ENCODE measurements around the gene ASF1A. TPM values are rescaled to one million over a fixed set of nuclear protein-coding genes. Genes with fewer than 3 reads are reported as not detected.

ASF1A gene
- total RNA-seq, 1 experiment from 2014 or later = 30.4 TPM

- DNase-seq (ENCODE audit: unreplicated experiment) = no peak
- no peaks in the 10 kb centered on the region for H3K9me3 Mint-ChIP-seq (ENCODE audit: unreplicated experiment)
- H3K27ac Mint-ChIP-seq (ENCODE audit: low read depth, unreplicated experiment) = no peak overlapping the region
- BruUV-seq (replicated peaks) = no TSS peak
- H3K4me3 Mint-ChIP-seq (ENCODE audit: unreplicated experiment) = no peak overlapping the region
- no peaks in the 10 kb centered on the region for H3K27me3 Mint-ChIP-seq (ENCODE audit: insufficient read depth, unreplicated experiment)
- TF ChIP-seq, protein P1, sequence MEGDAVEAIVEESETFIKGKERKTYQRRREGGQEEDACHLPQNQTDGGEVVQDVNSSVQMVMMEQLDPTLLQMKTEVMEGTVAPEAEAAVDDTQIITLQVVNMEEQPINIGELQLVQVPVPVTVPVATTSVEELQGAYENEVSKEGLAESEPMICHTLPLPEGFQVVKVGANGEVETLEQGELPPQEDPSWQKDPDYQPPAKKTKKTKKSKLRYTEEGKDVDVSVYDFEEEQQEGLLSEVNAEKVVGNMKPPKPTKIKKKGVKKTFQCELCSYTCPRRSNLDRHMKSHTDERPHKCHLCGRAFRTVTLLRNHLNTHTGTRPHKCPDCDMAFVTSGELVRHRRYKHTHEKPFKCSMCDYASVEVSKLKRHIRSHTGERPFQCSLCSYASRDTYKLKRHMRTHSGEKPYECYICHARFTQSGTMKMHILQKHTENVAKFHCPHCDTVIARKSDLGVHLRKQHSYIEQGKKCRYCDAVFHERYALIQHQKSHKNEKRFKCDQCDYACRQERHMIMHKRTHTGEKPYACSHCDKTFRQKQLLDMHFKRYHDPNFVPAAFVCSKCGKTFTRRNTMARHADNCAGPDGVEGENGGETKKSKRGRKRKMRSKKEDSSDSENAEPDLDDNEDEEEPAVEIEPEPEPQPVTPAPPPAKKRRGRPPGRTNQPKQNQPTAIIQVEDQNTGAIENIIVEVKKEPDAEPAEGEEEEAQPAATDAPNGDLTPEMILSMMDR (IDR thresholded peaks at IDR 0.05; ENCODE audit: unreplicated experiment) = no peak
- peaks cover 63% of the 10 kb centered on the region for H3K36me3 Mint-ChIP-seq (ENCODE audit: insufficient read depth, unreplicated experiment)
- intact Hi-C loops (cut with micrococcal nuclease) = no loop called here
- POLR2A ChIA-PET = interaction anchor here (1.4 kb wide), 1 partner anchor 11 kb away, joined by 4 read pairs; no protein-coding TSS in a partner anchor
- CTCF ChIA-PET = no interaction called here
- H3K4me1 Mint-ChIP-seq (ENCODE audit: insufficient read depth, unreplicated experiment) = peaks cover 13% of the 10 kb centered on the region
Observed at GRCh38 chr6:118905851-118906250, 11.9 kb downstream of the ASF1A start.

- ChIA-PET POLR2A (interaction anchor here (1.0 to 2.2 kb wide), 3 partner anchors 11 to 27 kb away, joined by 3 to 7 read pairs (median 6); partner anchors contain the start of gene MCM9), CTCF (interaction anchor here (0.7 kb wide), 1 partner anchor 12 kb away, joined by 4 read pairs; no protein-coding TSS in a partner anchor)
- BruUV-seq (replicated peaks) = no TSS peak
- Mint-ChIP-seq H3K27ac (ENCODE audit: low read depth, unreplicated experiment) (no peak overlapping the region), H3K36me3 (ENCODE audit: insufficient read depth, unreplicated experiment) (peaks cover 78% of the 10 kb centered on the region), H3K4me1 (ENCODE audit: insufficient read depth, unreplicated experiment) (peaks cover 8% of the 10 kb centered on the region), H3K9me3 (ENCODE audit: unreplicated experiment) (no peaks in the 10 kb centered on the region), H3K4me3 (ENCODE audit: unreplicated experiment) (no peak overlapping the region), H3K27me3 (ENCODE audit: insufficient read depth, unreplicated experiment) (no peaks in the 10 kb centered on the region)
- TF ChIP-seq, protein P1 (IDR thresholded peaks at IDR 0.05; ENCODE audit: unreplicated experiment) = no peak
- no peak for DNase-seq (ENCODE audit: unreplicated experiment)
- intact Hi-C loops (cut with micrococcal nuclease) = no loop called here
Observed at GRCh38 chr6:118908441-118908840, 14.5 kb downstream of the ASF1A start.

DNA sequence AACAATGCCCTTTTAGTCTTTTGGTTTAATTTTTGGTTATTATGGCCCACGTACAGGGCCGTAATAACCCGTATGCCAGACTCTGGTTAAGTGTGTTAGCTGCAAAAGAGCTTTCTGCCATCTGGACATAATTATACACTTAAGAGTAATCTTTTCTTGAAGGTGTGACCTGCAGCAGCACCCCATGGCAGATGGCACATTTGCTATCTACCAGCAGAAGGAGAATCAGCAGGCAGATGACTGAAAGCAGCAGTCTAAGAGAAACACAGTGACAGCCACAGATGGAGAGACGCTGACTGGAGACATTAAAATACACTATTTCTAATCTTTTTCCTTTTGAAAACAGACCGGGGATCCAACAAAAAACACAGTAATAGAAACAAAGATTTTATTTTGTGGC, 18.7 kb downstream of the ASF1A start:
- intact Hi-C loops (cut with micrococcal nuclease) = no loop called here
- CTCF ChIA-PET = interaction anchor here (0.8 to 1.0 kb wide), 3 partner anchors 8 to 21 kb away, joined by 3 to 4 read pairs (median 4); no protein-coding TSS in a partner anchor

DNA sequence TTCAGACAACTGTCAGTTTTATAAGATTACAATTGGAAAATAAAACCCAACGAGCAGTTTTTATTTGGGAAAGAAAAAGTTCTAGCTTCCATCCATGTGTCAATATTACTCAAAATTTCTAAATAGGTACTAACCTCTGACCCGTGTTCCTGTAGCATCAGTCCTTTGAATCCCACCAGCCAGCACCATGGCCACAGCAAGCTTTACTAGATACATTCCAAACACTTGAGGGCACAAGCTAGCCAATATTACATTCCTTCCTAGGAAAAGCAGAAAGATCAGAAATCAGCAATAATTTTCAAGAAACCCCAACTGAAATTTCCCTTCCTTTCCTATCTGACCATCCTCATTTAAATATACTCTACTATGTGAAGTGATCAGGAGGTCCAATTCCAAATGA, 19.2 kb downstream of the ASF1A start:
- Mint-ChIP-seq H3K4me1 (ENCODE audit: insufficient read depth, unreplicated experiment) (no peaks in the 10 kb centered on the region), H3K4me3 (ENCODE audit: unreplicated experiment) (no peak overlapping the region), H3K27ac (ENCODE audit: low read depth, unreplicated experiment) (no peak overlapping the region), H3K9me3 (ENCODE audit: unreplicated experiment) (no peaks in the 10 kb centered on the region), H3K36me3 (ENCODE audit: insufficient read depth, unreplicated experiment) (peaks cover 82% of the 10 kb centered on the region), H3K27me3 (ENCODE audit: insufficient read depth, unreplicated experiment) (no peaks in the 10 kb centered on the region)
- CTCF ChIA-PET = interaction anchor here (0.9 to 1.0 kb wide), 2 partner anchors 8 to 20 kb away, joined by 3 to 4 read pairs; no protein-coding TSS in a partner anchor
- intact Hi-C loops (cut with micrococcal nuclease) = no loop called here
- POLR2A ChIA-PET = interaction anchor here (0.9 kb wide), 1 partner anchor 19 kb away, joined by 3 read pairs; the partner anchor contains the start of gene ASF1A
- BruUV-seq (replicated peaks) = no TSS peak
- TF ChIP-seq, protein P1 (IDR thresholded peaks at IDR 0.05; ENCODE audit: unreplicated experiment) = no peak
- DNase-seq (ENCODE audit: unreplicated experiment) = no peak

More for the DNA sequence above, 18.7 kb downstream of the ASF1A start:
- H3K27me3 Mint-ChIP-seq (ENCODE audit: insufficient read depth, unreplicated experiment) = no peaks in the 10 kb centered on the region
- H3K27ac Mint-ChIP-seq (ENCODE audit: low read depth, unreplicated experiment) = no peak overlapping the region
- POLR2A ChIA-PET = interaction anchor here (0.9 kb wide), 1 partner anchor 11 kb away, joined by 3 read pairs; no protein-coding TSS in a partner anchor
- no peaks in the 10 kb centered on the region for H3K9me3 Mint-ChIP-seq (ENCODE audit: unreplicated experiment)
- BruUV-seq (replicated peaks) = no TSS peak
- H3K4me3 Mint-ChIP-seq (ENCODE audit: unreplicated experiment) = no peak overlapping the region
- TF ChIP-seq, protein P1 (IDR thresholded peaks at IDR 0.05; ENCODE audit: unreplicated experiment) = no peak
- peaks cover 83% of the 10 kb centered on the region for H3K36me3 Mint-ChIP-seq (ENCODE audit: insufficient read depth, unreplicated experiment)
- H3K4me1 Mint-ChIP-seq (ENCODE audit: insufficient read depth, unreplicated experiment) = no peaks in the 10 kb centered on the region
- no peak for DNase-seq (ENCODE audit: unreplicated experiment)
